GM12878 (cell line): ENCODE data around the gene SF3B2. TPM values are rescaled to one million over a fixed set of nuclear protein-coding genes. Genes with fewer than 3 reads are reported as not detected.

ENCODE experiments used
- ATAC-seq: fragments of 200-7000 bp; cut with Tn5 transposase; 3 replicates; pipeline ENCODE4 v1.9.1; 2020; ENCODE audit warnings: mild to moderate bottlenecking, moderate library complexity
- BruUV-seq: library from RNA; stranded (reverse); fragments of 400-500 nt; replicated peaks from 2 replicates; lab custom pipeline; 2021; lab: Mats Ljungman, UMichigan
- CTCF ChIA-PET: fragments of 300-600 bp; sonication (Branson Sonifier 250); formaldehyde crosslinking; extraction: SDS; loops from one replicate; lab custom pipeline; 2021; ENCODE audit warnings: inconsistent platforms; lab: Yijun Ruan, JAX
- POLR2A ChIA-PET: fragments of 350-600 bp; formaldehyde crosslinking; extraction: SDS; loops from one replicate; lab custom pipeline; 2021; ENCODE audit warnings: inconsistent platforms; lab: Charles Lee
- RAD21 ChIA-PET: fragments of 300-600 bp; sonication (Branson Sonifier 250); formaldehyde crosslinking; loops from one replicate; lab custom pipeline; 2023; ENCODE audit warnings: antibody characterized with exemption; ENCODE audit not compliant: unreplicated experiment; lab: Charles Lee
- SMC1A ChIA-PET: fragments of 300-600 bp; sonication (Branson Sonifier 250); formaldehyde crosslinking; loops from one replicate; lab custom pipeline; 2023; ENCODE audit not compliant: unreplicated experiment, uncharacterized antibody; lab: Charles Lee
- DNase-seq: peaks from one replicate; pipeline ENCODE4 v3.0.0-alpha.2; 2011; ENCODE audit warnings: low read depth, low spot score
- FAIRE-seq: peaks from 3 replicates; lab custom pipeline; 2011; peaks lifted over from hg19 to GRCh38; lab: Jason Lieb, UNC
- H2AFZ ChIP-seq: 2 replicates; pipeline ENCODE4 v1.6.0; 2011; ENCODE audit warnings: low read depth, low read length, control low read depth; ENCODE audit not compliant: control insufficient read depth
- H3K27ac ChIP-seq: 2 replicates; pipeline ENCODE4 v1.5.1; 2011; ENCODE audit warnings: control low read depth; ENCODE audit not compliant: control insufficient read depth, insufficient read depth
- H3K27me3 ChIP-seq, 2 experiments: replicated peaks in 1 of 2; 2 replicates each; pipeline versions ENCODE4 v1.6.0 to v1.6.1; 2011; ENCODE audit warnings: low read length in 1 of 2; ENCODE audit not compliant: control insufficient read depth in 2 of 2, insufficient read depth in 2 of 2
- H3K36me3 ChIP-seq, 2 experiments: 2 replicates each; pipeline ENCODE4 v1.5.1; 2011; ENCODE audit warnings: low read length in 1 of 2; ENCODE audit not compliant: control insufficient read depth in 2 of 2, insufficient read depth in 2 of 2
- H3K4me1 ChIP-seq: 2 replicates; pipeline ENCODE4 v1.6.1; 2011; ENCODE audit warnings: mild to moderate bottlenecking, low read length, moderate library complexity, mixed read lengths; ENCODE audit not compliant: control insufficient read depth, insufficient read depth
- H3K4me2 ChIP-seq: 2 replicates; pipeline ENCODE4 v1.6.0; 2011; ENCODE audit warnings: control low read depth; ENCODE audit not compliant: control insufficient read depth, insufficient read depth
- H3K4me3 ChIP-seq: fragments of 200-600 bp; sonication (generic); 2 replicates; pipeline ENCODE4 v1.5.1; 2016
- H3K79me2 ChIP-seq: 2 replicates; pipeline ENCODE4 v1.6.0; 2011; ENCODE audit warnings: low read length; ENCODE audit not compliant: control insufficient read depth, insufficient read depth
- H3K9ac ChIP-seq: 2 replicates; pipeline ENCODE4 v1.8.0; 2011; ENCODE audit warnings: low read length, control low read depth, mixed read lengths; ENCODE audit not compliant: control insufficient read depth, insufficient read depth
- H3K9me3 ChIP-seq: replicated peaks from 3 replicates; pipeline ENCODE4 v1.5.1; 2011; ENCODE audit warnings: mild to moderate bottlenecking, low read length; ENCODE audit not compliant: control insufficient read depth, insufficient read depth
- H4K20me1 ChIP-seq: 2 replicates; pipeline ENCODE4 v1.6.0; 2011; ENCODE audit not compliant: control insufficient read depth, insufficient read depth
- BACH1 ChIP-seq: fragments of 450-650 bp; IDR thresholded peaks from 2 replicates; pipeline ENCODE4 v1.6.1; 2017; ENCODE audit warnings: mild to moderate bottlenecking, borderline replicate concordance
- IKZF2 ChIP-seq, 2 experiments: fragments of 450-650 bp; IDR thresholded peaks; 2 replicates each; pipeline ENCODE4 v1.6.1; 2017; ENCODE audit warnings: mild to moderate bottlenecking in 2 of 2, moderate library complexity in 2 of 2
- POLR2AphosphoS2 ChIP-seq: IDR thresholded peaks from 2 replicates; pipeline ENCODE4 v1.6.1; 2011; ENCODE audit warnings: low read depth, mild to moderate bottlenecking, low read length, improper control_type of control experiment, moderate library complexity
- POLR2AphosphoS5 ChIP-seq: IDR thresholded peaks from 2 replicates; pipeline ENCODE4 v1.6.1; 2011; ENCODE audit warnings: mild to moderate bottlenecking, low read length, inconsistent platforms
- SKIL ChIP-seq: fragments of 450-650 bp; IDR thresholded peaks from 2 replicates; pipeline ENCODE4 v1.6.1; 2017; ENCODE audit warnings: mild to moderate bottlenecking, low read depth, inconsistent platforms; ENCODE audit not compliant: poor library complexity, severe bottlenecking
- SMAD5 ChIP-seq: IDR thresholded peaks from 2 replicates; pipeline ENCODE4 v1.6.1; 2016; ENCODE audit warnings: antibody characterized with exemption, low read depth
- STAT3 ChIP-seq: IDR thresholded peaks from 2 replicates; pipeline ENCODE4 v1.6.1; 2011; ENCODE audit warnings: low read depth, low read length, improper control_type of control experiment
- SUPT20H ChIP-seq: IDR thresholded peaks from 2 replicates; pipeline ENCODE4 v1.6.1; 2011; ENCODE audit warnings: low read depth, mild to moderate bottlenecking, low read length, moderate library complexity, borderline replicate concordance; ENCODE audit not compliant: control insufficient read depth
- ZBTB4 ChIP-seq: fragments of 450-650 bp; formaldehyde crosslinking; IDR thresholded peaks from 2 replicates; pipeline ENCODE4 v1.4.0; 2022; ENCODE audit warnings: mild to moderate bottlenecking, moderate library complexity
- ZNF384 ChIP-seq: IDR thresholded peaks from 2 replicates; pipeline ENCODE4 v1.6.1; 2012; ENCODE audit warnings: low read depth, mild to moderate bottlenecking, low read length, improper control_type of control experiment, borderline replicate concordance
- WGBS: methylation state at CpG from one replicate; pipeline ENCODE4 v1.1.6; 2016; ENCODE audit warnings: low lambda C conversion rate; ENCODE audit not compliant: insufficient replicate concordance, insufficient coverage; ENCODE audit errors: missing lambda C conversion rate; 5-methylcytosine and 5-hydroxymethylcytosine counted together
- in situ Hi-C: fragments of 300-500 bp; cut with MboI; formaldehyde crosslinking; loops from 9 replicates; pipeline ENCODE4 v1.14.3; 2018; ENCODE audit warnings: mixed read lengths
- intact Hi-C: fragments of 100-400 bp; cut with micrococcal nuclease; formaldehyde crosslinking; loops from one replicate; pipeline ENCODE4 v1.14.2; 2022; ENCODE audit not compliant: unreplicated experiment
- polyA plus RNA-seq, 11 experiments: library from polyadenylated mRNA; depleted of rRNA in 4 of 11; unstranded in 6 of 11; stranded (reverse) in 5 of 11; fragments of >200 nt; fragmentation: Nextera tagmentation in 4 of 11; fragmentation: Illumina TruSeq in 1 of 11; extraction: Ambion mirVana in 4 of 11; extraction: Trizol in 1 of 11; gene quantifications; 1 replicate in 1 of 11; 2 replicates in 10 of 11; pipeline versions ENCODE4 v1.2.1 to v1.2.3, GENCODE V29; 2011 to 2016; ENCODE audit warnings: inconsistent platforms in 2 of 11, missing spikeins in 2 of 11, low read depth in 1 of 11
- total RNA-seq, 4 experiments: library from RNA; depleted of rRNA in 3 of 4; stranded (reverse); fragments of >200 nt in 3 of 4; fragmentation: Illumina TruSeq in 1 of 4; extraction: Trizol in 1 of 4; gene quantifications; 2 replicates each; pipeline versions ENCODE4 v1.2.1 to v1.2.3, GENCODE V29; 2013 to 2021
- TF ChIP-seq, protein P1 (sequence below): IDR thresholded peaks from 2 replicates; pipeline ENCODE4 v1.6.1; 2012; ENCODE audit warnings: low read depth, low read length, improper control_type of control experiment
- TF ChIP-seq, protein P2 (sequence below): fragments of 450-650 bp; IDR thresholded peaks from 2 replicates; pipeline ENCODE4 v1.6.1; 2018; ENCODE audit warnings: borderline replicate concordance, mild to moderate bottlenecking; ENCODE audit not compliant: partially characterized antibody

Gene SF3B2
- total and polyA plus RNA-seq, 10 of the 15 experiments (the other 5 are each of a cell fraction or from before 2014, with no cell fraction given) = 56.3 to 245 (median 144) TPM

- Histone ChIP-seq H3K27ac (no peak overlapping the region), H2AFZ (no peak overlapping the region), H3K9ac (no peak overlapping the region), H3K4me2 (no peak overlapping the region), H3K9me3 (no peaks in the 10 kb centered on the region; the same call in 2 of the 3 replicates), H3K4me1 (no peaks in the 10 kb centered on the region), H4K20me1 (no peaks in the 10 kb centered on the region), H3K27me3 (no peaks in the 10 kb centered on the region), H3K36me3 (no peaks in the 10 kb centered on the region), H3K79me2 (no peaks in the 10 kb centered on the region), H3K4me3 (no peak overlapping the region)
- FAIRE-seq (no peak), ATAC-seq (no peak), DNase-seq (no peak)
- ChIA-PET SMC1A (interaction anchor here (1.2 to 1.7 kb wide), 2 partner anchors 9 to 27 kb away, joined by 3 to 4 read pairs; no protein-coding TSS in a partner anchor), CTCF (interaction anchor here (1.0 to 3.1 kb wide), 3 partner anchors 9 to 14 kb away, joined by 3 to 25 read pairs (median 19); no protein-coding TSS in a partner anchor), RAD21 (interaction anchor here (0.8 kb wide), 1 partner anchor 99 kb away, joined by 3 read pairs; no protein-coding TSS in a partner anchor), POLR2A (no interaction called here)
- 69% methylated on average over 5 of the region's 5 CpGs for WGBS
- in situ Hi-C loops = no loop called here
- intact Hi-C loops = no loop called here
- BruUV-seq = no TSS peak
- TF ChIP-seq STAT3 = no peak
- TF ChIP-seq BACH1 = no peak
- TF ChIP-seq POLR2AphosphoS5 = no peak
- no peak for TF ChIP-seq SKIL
- TF ChIP-seq POLR2AphosphoS2 = no peak
- TF ChIP-seq SUPT20H = no peak
- TF ChIP-seq, protein P1, sequence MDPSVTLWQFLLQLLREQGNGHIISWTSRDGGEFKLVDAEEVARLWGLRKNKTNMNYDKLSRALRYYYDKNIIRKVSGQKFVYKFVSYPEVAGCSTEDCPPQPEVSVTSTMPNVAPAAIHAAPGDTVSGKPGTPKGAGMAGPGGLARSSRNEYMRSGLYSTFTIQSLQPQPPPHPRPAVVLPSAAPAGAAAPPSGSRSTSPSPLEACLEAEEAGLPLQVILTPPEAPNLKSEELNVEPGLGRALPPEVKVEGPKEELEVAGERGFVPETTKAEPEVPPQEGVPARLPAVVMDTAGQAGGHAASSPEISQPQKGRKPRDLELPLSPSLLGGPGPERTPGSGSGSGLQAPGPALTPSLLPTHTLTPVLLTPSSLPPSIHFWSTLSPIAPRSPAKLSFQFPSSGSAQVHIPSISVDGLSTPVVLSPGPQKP = no peak
- no peak for TF ChIP-seq SMAD5
- no peak for TF ChIP-seq ZBTB4 (CRISPR knock-in tag)
- no peak for TF ChIP-seq ZNF384
- TF ChIP-seq, protein P2, sequence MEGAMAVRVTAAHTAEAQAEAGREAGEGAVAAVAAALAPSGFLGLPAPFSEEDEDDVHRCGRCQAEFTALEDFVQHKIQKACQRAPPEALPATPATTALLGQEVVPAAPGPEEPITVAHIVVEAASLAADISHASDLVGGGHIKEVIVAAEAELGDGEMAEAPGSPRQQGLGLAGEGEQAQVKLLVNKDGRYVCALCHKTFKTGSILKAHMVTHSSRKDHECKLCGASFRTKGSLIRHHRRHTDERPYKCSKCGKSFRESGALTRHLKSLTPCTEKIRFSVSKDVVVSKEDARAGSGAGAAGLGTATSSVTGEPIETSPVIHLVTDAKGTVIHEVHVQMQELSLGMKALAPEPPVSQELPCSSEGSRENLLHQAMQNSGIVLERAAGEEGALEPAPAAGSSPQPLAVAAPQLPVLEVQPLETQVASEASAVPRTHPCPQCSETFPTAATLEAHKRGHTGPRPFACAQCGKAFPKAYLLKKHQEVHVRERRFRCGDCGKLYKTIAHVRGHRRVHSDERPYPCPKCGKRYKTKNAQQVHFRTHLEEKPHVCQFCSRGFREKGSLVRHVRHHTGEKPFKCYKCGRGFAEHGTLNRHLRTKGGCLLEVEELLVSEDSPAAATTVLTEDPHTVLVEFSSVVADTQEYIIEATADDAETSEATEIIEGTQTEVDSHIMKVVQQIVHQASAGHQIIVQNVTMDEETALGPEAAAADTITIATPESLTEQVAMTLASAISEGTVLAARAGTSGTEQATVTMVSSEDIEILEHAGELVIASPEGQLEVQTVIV = no peak
- TF ChIP-seq IKZF2 (IDR thresholded peaks at IDR 0.05) = no peak
These were observed 15.8 kb upstream of the SF3B2 start for GRCh38 chr11:66036334-66036710.
